ENCODE results near the gene PCED1B.

The PCED1B gene

DNA sequence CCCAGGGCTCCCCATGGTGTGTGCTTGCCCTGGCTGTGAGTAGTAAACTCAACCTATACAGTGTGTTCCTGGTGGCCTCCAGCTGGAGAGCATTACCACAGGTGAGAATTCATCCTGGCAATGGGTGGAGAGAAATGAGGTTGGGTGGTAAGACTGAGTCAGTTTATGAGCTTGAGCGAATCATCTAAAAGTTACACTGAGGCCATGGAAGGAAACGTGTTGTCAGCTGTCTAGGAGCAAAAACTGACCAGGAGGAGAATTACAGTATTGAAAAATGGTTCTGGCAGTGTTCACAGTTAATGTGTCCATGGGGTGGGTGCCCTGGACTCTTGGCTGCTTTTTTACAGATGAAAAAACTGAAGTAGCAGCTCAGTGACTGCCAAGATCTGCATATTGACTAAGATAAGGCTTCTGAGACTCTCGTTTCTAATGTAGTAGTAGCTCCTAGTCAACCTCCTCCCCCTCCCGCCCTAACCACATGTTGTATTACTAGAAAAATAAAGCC, 202.3 kb downstream of the PCED1B start:
- no peak for DNase-seq

DNA sequence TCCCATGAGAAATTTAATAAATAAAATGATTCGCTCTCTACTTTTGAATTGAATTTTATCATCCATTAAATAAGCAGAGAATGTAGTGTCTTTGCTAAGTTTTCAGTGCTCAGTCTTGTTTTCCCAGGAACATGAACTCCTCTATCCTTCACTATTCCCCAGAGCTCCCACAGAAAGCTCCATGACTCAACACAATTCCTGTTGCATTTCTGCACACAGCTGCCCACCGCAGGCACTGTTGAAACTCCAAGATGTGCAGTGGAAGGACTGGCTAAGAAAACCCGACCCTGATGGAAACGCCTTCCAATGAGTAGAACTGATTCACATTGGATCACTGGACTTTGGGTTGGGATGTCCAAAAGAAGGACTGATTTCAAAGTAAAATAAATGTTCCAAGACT, 202.8 kb downstream of the PCED1B start:
- DNase-seq = no peak
